HG02981 (cell line): ENCODE data around the gene GPR68.
"Not testable (repeated sequence)": the region's sequence is repeated elsewhere in the genome, so short reads cannot be mapped to it uniquely, and the experiment has no call there.

Experiments used
- ATAC-seq: cut with Tn5 transposase; IDR thresholded peaks from one replicate; pipeline ENCODE4 v1.9.1; 2021; ENCODE audit warnings: mild to moderate bottlenecking, moderate library complexity; ENCODE audit not compliant: unreplicated experiment

GPR68 gene

GRCh38 chr14:91254461-91254860, 10.0 kb upstream of the GPR68 start:
- ATAC-seq = no peak

- no peak for ATAC-seq
Measured at GRCh38 chr14:91253795-91254323, 9.4 kb upstream of the GPR68 start.

GRCh38 chr14:91252871-91253794, 8.6 kb upstream of the GPR68 start:
- ATAC-seq = no peak

- no peak for ATAC-seq
Measured at GRCh38 chr14:91250912-91251311, 6.4 kb upstream of the GPR68 start.

GRCh38 chr14:91249841-91250616, 5.5 kb upstream of the GPR68 start:
- ATAC-seq = peak; percentile 85

GRCh38 chr14:91246051-91246852, 1.7 kb upstream of the GPR68 start:
- no peak for ATAC-seq

- ATAC-seq = not testable (repeated sequence)
Measured at GRCh38 chr14:91245616-91246015, 1.1 kb upstream of the GPR68 start.

- ATAC-seq = no peak
Measured at GRCh38 chr14:91245029-91245428, 525 bp upstream of the GPR68 start.

GRCh38 chr14:91243074-91243471, 1.4 kb downstream of the GPR68 start:
- peak; percentile 3 for ATAC-seq

- no peak for ATAC-seq
Measured at GRCh38 chr14:91242635-91243034, 1.9 kb downstream of the GPR68 start.

- peak; percentile 59 for ATAC-seq
Measured at GRCh38 chr14:91241863-91242262, 2.6 kb downstream of the GPR68 start.

- ATAC-seq = no peak
Measured at GRCh38 chr14:91238661-91239060, 5.8 kb downstream of the GPR68 start.

- no peak for ATAC-seq
Measured at GRCh38 chr14:91238085-91238484, 6.4 kb downstream of the GPR68 start.

- no peak for ATAC-seq
Measured at GRCh38 chr14:91237219-91237618, 7.3 kb downstream of the GPR68 start.

- ATAC-seq = no peak
Measured at GRCh38 chr14:91235841-91236240, 8.7 kb downstream of the GPR68 start.

GRCh38 chr14:91234791-91235114, 9.8 kb downstream of the GPR68 start:
- no peak for ATAC-seq

GRCh38 chr14:91233936-91234790, 10.3 kb downstream of the GPR68 start:
- ATAC-seq = no peak

GRCh38 chr14:91232603-91233002, 11.9 kb downstream of the GPR68 start:
- no peak for ATAC-seq

- no peak for ATAC-seq
Measured at GRCh38 chr14:91232052-91232451, 12.5 kb downstream of the GPR68 start.

GRCh38 chr14:91231446-91231845, 13.1 kb downstream of the GPR68 start:
- no peak for ATAC-seq
